Measurements from ENCODE around the gene EIF4E3.

DNA sequence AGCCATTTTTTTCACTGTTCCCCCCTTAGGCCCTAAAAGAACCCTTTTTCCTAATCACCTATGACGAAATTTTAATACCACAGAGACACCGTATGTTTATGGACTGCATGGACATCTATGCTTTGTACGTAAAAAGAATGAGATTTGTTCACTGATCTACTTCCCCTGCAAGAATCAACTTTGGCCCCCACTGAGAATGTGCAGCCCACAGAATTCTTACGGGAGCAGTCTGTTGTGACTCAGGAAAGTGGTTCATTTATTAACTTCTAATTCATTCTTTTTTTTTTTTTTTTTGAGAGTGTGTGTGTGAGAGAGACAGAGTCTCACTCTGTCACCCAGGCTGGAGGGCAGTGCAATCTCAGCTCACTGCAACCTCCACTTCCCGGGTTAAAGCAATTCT lies 17.6 kb downstream of the EIF4E3 start:
- TF ChIP-seq CTCF (IDR thresholded peaks at IDR 0.05) (no peak), POLR2A (IDR thresholded peaks at IDR 0.05) (no peak), POLR2AphosphoS5 (IDR thresholded peaks at IDR 0.05; ENCODE audit: insufficient read depth in 1 of 2, low read depth in 1 of 2) (no peak)
